GM12865 (cell line): ENCODE results near the gene RBM33.
A peak's percentile ranks its signal among the peaks of the same experiment; 100 is the strongest.

ENCODE experiments used
- DNase-seq: peaks from one replicate; pipeline ENCODE4 v3.0.0; 2010; ENCODE audit warnings: low read depth
- H3K4me3 ChIP-seq: 2 replicates; pipeline ENCODE4 v1.5.1; 2011; ENCODE audit warnings: mild to moderate bottlenecking, low read depth, low read length, control low read depth
- TF ChIP-seq, protein P1 (sequence below): IDR thresholded peaks from 2 replicates; pipeline ENCODE4 v1.5.1; 2011; ENCODE audit warnings: low read length, control low read depth, low read depth, inconsistent platforms; ENCODE audit not compliant: insufficient read depth; ENCODE audit errors: missing control alignments

RBM33 gene

DNA sequence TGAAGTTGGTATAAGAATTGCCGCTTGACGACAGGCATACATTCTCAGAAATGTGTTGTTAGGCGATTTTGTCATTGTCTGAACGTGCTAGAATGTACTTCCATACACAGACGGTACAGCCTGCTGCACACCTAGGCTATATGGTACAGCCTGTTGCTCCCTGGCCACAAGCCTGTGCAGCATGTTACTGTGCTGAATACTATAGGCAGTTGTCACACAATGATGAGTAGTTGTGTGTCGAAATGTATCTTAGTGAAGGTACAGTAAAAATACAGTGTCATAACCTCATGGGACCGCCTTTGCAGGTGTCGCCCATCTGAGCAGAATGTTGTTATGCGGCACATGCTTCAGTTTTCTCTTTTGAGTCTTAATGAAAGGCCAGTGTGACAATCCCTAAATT, 101.3 kb downstream of the RBM33 start:
- no peak for DNase-seq
- TF ChIP-seq, protein P1, sequence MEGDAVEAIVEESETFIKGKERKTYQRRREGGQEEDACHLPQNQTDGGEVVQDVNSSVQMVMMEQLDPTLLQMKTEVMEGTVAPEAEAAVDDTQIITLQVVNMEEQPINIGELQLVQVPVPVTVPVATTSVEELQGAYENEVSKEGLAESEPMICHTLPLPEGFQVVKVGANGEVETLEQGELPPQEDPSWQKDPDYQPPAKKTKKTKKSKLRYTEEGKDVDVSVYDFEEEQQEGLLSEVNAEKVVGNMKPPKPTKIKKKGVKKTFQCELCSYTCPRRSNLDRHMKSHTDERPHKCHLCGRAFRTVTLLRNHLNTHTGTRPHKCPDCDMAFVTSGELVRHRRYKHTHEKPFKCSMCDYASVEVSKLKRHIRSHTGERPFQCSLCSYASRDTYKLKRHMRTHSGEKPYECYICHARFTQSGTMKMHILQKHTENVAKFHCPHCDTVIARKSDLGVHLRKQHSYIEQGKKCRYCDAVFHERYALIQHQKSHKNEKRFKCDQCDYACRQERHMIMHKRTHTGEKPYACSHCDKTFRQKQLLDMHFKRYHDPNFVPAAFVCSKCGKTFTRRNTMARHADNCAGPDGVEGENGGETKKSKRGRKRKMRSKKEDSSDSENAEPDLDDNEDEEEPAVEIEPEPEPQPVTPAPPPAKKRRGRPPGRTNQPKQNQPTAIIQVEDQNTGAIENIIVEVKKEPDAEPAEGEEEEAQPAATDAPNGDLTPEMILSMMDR: no peak
- no peak overlapping the region for H3K4me3 ChIP-seq

DNA sequence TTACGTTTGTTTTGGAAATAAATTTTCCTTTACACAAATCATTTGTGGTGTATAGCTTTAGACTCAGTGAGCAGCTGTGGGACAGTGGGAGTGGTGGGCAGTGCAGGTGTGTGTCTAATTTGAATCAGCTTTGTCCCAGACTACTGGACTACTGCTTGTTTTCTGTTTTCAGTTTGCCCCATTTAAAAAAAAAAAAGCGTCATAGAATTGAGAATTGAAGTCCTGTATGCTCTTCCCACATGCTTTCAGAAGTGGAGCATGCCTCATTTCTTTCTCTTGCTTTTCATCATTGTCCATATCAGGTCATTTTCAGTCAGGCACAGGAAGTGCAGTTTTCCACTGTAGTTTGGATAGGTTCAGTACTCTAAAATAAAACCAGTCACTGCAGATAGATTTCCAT, 101.7 kb downstream of the RBM33 start:
- TF ChIP-seq, protein P1: no peak
- peak; percentile 68 for DNase-seq
- H3K4me3 ChIP-seq: peak overlapping the region; percentile 16; the same call in 1 of the 2 replicates

DNA sequence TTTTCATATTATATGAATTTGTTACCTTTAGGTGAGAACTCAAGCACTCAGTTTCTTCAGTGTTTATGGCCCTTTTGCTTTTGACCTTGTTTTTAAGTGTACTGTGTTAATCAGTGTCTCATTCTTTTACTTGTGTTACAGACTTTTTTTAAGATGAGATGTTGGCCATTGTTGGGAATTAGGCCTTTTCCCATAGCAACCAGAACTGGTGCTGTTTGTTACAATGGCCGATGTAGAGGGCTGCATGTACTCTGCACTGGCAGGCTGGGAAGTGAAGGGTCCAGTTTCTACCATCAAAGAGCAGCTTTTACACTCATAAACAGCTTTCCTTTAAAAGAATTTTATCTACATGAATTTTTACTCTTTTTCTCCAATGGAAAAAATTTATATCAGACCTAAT, 102.7 kb downstream of the RBM33 start:
- no peak for DNase-seq
- TF ChIP-seq, protein P1: no peak
- H3K4me3 ChIP-seq: no peak overlapping the region

DNA sequence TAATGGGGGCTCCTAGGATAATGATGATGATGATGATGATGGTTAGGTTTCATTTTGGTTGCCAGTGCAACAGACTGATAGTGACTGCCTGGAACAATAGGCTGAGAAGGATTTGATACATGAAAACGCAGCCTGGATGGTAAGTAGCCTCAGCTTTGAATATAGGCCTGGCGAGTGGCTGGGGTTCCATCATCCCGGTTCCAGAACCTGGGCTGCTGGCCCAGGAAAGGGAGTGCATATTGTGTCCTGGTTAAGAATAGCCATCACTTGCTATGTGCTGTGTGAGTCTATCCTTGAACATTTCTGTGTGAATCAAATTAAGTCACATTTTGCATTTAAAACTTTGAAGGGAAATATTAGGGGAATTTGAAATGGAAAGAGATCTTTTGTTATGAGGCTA, 105.1 kb downstream of the RBM33 start:
- no peak overlapping the region for H3K4me3 ChIP-seq
- no peak for DNase-seq
- TF ChIP-seq, protein P1: no peak

DNA sequence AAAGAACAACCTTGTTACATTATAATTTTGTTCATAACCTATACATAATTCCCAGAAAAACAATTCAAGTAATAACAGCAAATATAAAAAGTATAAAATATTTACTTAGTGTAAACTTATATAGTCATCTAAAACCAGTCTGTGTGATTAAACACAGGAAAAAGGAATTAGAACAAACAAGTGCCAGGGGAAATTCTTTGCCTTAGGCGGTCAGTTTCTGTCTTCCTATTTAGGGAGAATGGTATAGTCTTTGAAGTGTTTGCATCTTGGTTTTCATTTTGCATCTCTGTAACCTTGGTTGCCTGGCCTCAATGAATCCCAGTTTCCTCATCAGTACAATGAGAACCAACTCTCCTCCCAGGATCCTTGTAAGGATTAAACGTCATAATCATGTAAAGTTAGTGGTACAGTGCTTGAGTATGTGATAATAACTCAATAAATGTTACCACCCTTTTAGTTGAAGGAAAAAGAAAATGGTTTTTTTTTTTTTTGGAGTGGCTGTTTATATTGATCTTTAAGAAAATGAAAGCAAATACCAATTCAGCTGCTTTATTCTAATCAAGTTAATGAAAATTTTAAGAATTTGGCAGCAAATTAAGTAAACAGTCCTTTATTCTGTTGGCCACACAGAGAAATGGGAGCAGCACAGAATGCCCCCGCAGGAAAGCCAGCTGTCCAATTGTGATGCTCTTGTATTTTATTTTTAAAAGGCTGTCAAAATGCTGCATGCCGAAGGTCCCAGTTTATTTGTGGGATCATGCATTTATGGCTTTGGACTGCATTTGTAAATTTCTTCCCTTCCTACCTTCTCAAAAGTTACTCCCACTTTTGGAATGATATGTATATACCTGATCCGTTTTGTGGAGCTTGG, 106.0 kb downstream of the RBM33 start:
- no peak for DNase-seq
- TF ChIP-seq, protein P1: no peak
- no peak overlapping the region for H3K4me3 ChIP-seq

DNA sequence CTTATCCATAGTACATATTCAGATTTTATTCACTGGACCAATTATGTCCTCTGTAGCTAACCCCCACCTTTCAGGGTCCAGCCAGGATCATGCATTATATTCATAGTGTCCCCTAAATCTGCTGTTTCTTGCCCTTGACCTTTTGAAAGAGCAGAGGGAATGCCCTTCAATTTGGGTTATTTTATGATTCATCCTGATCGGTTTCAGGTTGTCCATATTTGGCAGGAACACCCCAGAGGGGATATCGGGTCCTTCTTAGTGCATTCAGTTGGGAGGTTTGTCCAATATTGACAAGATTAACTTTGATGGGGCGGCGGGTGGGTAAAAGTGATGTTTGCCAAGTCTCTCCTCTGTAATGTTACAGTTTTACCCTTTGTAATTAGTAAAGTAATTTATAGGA, 106.9 kb downstream of the RBM33 start:
- no peak overlapping the region for H3K4me3 ChIP-seq
- DNase-seq: no peak
- TF ChIP-seq, protein P1: no peak
